ENCODE results near the gene ELSPBP1. TPM values are rescaled to one million over a fixed set of nuclear protein-coding genes. Genes with fewer than 3 reads are reported as not detected.

ELSPBP1 gene
- total and polyA plus RNA-seq, 2 donors (not counting 1 experiment from before 2014, with no cell fraction given): not detected

DNA sequence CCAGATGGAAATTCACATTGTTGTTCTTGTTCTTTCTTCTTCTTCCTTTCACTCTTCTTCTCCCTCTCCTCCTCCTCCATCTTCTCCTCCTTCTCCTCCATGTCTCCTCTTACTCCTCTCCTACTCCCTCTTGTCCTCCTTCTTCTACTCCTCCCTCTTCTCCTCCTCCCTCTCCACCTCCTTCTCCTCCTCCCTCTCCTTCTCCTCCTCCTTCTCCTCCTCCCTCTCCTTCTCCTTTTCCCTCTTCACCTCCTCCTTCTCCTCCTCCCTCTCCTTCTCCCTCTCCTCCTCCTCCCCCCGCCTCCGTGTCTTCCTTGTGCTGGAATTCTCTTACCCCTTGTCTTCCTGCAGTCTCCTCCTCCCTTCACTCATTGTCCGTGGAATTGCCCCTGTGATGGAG is 31.0 kb downstream of the ELSPBP1 start:
- Mint-ChIP-seq H3K4me1 (no peaks in the 10 kb centered on the region), H3K9me3 (ENCODE audit: insufficient read depth) (no peaks in the 10 kb centered on the region), H3K27ac (no peak overlapping the region), H3K4me3 (no peak overlapping the region), H3K27me3 (peaks cover 25% of the 10 kb centered on the region)
- Histone ChIP-seq H3K4me3 (ENCODE audit: control extremely low read depth in 1 of 5, extremely low read depth in 1 of 5, insufficient read depth in 1 of 5, low read depth in 2 of 5, low read length in 4 of 5) (no peak overlapping the region), H2AFZ (ENCODE audit: insufficient read depth, low read depth, low read length, poor library complexity, severe bottlenecking) (no peak overlapping the region), H3K4me2 (replicated peaks; ENCODE audit: low read depth, low read length, poor library complexity, severe bottlenecking) (no peak overlapping the region), H4K20me1 (ENCODE audit: control insufficient read depth, insufficient read depth, low read length, poor library complexity, severe bottlenecking) (no peaks in the 10 kb centered on the region), H3K9me3 (ENCODE audit: control extremely low read depth in 1 of 3, control insufficient read depth in 2 of 3, insufficient read depth in 1 of 3, low read length in 2 of 3) (peaks cover 0 to 3% (median 0%) of the 10 kb centered on the region in 3 donors), H3K9ac (ENCODE audit: low read length) (no peak overlapping the region), H3K79me2 (ENCODE audit: control insufficient read depth, insufficient read depth, low read length) (no peaks in the 10 kb centered on the region), H3K36me3 (replicated peaks in 1 of 2; ENCODE audit: control extremely low read depth in 1 of 2, control insufficient read depth in 1 of 2, extremely low read depth in 1 of 2, insufficient read depth in 2 of 2, low read length in 1 of 2) (no peaks in the 10 kb centered on the region), H3K27me3 (replicated peaks in 1 of 4; ENCODE audit: control extremely low read depth in 1 of 4, control insufficient read depth in 3 of 4, insufficient read depth in 4 of 4, low read length in 3 of 4) (peaks cover 0 to 8% (median 0%) of the 10 kb centered on the region in 4 experiments), H3K4me1 (ENCODE audit: control insufficient read depth in 2 of 2, insufficient read depth in 2 of 2, low read length in 2 of 2) (no peaks in the 10 kb centered on the region), H3K27ac (ENCODE audit: low read length in 2 of 2) (no peak overlapping the region)
- ATAC-seq (ENCODE audit: low read depth) (no peak), DNase-seq (no peak)
- no peak for TF ChIP-seq EZH2 (IDR thresholded peaks at IDR 0.05; ENCODE audit: borderline replicate concordance, insufficient read depth, low read depth, low read length, poor library complexity, severe bottlenecking)
- TF ChIP-seq, protein P1, sequence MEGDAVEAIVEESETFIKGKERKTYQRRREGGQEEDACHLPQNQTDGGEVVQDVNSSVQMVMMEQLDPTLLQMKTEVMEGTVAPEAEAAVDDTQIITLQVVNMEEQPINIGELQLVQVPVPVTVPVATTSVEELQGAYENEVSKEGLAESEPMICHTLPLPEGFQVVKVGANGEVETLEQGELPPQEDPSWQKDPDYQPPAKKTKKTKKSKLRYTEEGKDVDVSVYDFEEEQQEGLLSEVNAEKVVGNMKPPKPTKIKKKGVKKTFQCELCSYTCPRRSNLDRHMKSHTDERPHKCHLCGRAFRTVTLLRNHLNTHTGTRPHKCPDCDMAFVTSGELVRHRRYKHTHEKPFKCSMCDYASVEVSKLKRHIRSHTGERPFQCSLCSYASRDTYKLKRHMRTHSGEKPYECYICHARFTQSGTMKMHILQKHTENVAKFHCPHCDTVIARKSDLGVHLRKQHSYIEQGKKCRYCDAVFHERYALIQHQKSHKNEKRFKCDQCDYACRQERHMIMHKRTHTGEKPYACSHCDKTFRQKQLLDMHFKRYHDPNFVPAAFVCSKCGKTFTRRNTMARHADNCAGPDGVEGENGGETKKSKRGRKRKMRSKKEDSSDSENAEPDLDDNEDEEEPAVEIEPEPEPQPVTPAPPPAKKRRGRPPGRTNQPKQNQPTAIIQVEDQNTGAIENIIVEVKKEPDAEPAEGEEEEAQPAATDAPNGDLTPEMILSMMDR (IDR thresholded peaks at IDR 0.05): no peak
- WGBS (ENCODE audit: insufficient coverage): 80% methylated on average over 1 of the region's 3 CpGs
- intact Hi-C loops (cut with micrococcal nuclease): no loop called here
- POLR2A ChIA-PET: no interaction called here
- CTCF ChIA-PET: no interaction called here

GRCh38 chr19:48029431-48029830 is 35.0 kb downstream of the ELSPBP1 start:
- Mint-ChIP-seq H3K4me3 (no peak overlapping the region), H3K27ac (no peak overlapping the region), H3K9me3 (ENCODE audit: insufficient read depth) (no peaks in the 10 kb centered on the region), H3K27me3 (peaks cover 22% of the 10 kb centered on the region), H3K4me1 (no peaks in the 10 kb centered on the region)
- no peak overlapping the region for H3K4me2 ChIP-seq (replicated peaks; ENCODE audit: low read depth, low read length, poor library complexity, severe bottlenecking)
- no peaks in the 10 kb centered on the region for H3K4me1 ChIP-seq (ENCODE audit: control insufficient read depth in 2 of 2, insufficient read depth in 2 of 2, low read length in 2 of 2)
- ChIA-PET CTCF (no interaction called here), POLR2A (no interaction called here)
- no peak for ATAC-seq (ENCODE audit: low read depth)
- H3K79me2 ChIP-seq (ENCODE audit: control insufficient read depth, insufficient read depth, low read length): no peaks in the 10 kb centered on the region
- H3K9ac ChIP-seq (ENCODE audit: low read length): no peak overlapping the region
- no peaks in the 10 kb centered on the region for H4K20me1 ChIP-seq (ENCODE audit: control insufficient read depth, insufficient read depth, low read length, poor library complexity, severe bottlenecking)
- WGBS (ENCODE audit: insufficient coverage): 88% methylated on average over 7 of the region's 7 CpGs
- no peak for DNase-seq
- TF ChIP-seq, protein P1 (IDR thresholded peaks at IDR 0.05): no peak
- no peak for TF ChIP-seq EZH2 (IDR thresholded peaks at IDR 0.05; ENCODE audit: borderline replicate concordance, insufficient read depth, low read depth, low read length, poor library complexity, severe bottlenecking)
- intact Hi-C loops (cut with micrococcal nuclease): no loop called here
- H3K4me3 ChIP-seq (ENCODE audit: control extremely low read depth in 1 of 5, extremely low read depth in 1 of 5, insufficient read depth in 1 of 5, low read depth in 2 of 5, low read length in 4 of 5): no peak overlapping the region
- peaks cover 0 to 4% (median 0%) of the 10 kb centered on the region in 4 experiments for H3K27me3 ChIP-seq (replicated peaks in 1 of 4; ENCODE audit: control extremely low read depth in 1 of 4, control insufficient read depth in 3 of 4, insufficient read depth in 4 of 4, low read length in 3 of 4)
- no peaks in the 10 kb centered on the region for H3K36me3 ChIP-seq (replicated peaks in 1 of 2; ENCODE audit: control extremely low read depth in 1 of 2, control insufficient read depth in 1 of 2, extremely low read depth in 1 of 2, insufficient read depth in 2 of 2, low read length in 1 of 2)
- H3K27ac ChIP-seq (ENCODE audit: low read length in 2 of 2): no peak overlapping the region
- peaks cover 0 to 3% (median 0%) of the 10 kb centered on the region in 3 donors for H3K9me3 ChIP-seq (ENCODE audit: control extremely low read depth in 1 of 3, control insufficient read depth in 2 of 3, insufficient read depth in 1 of 3, low read length in 2 of 3)
- H2AFZ ChIP-seq (ENCODE audit: insufficient read depth, low read depth, low read length, poor library complexity, severe bottlenecking): no peak overlapping the region

All from B cell (primary cell).